GM10248 (cell line): ENCODE measurements around the gene JAKMIP1.

Experiments used
- CTCF ChIA-PET: fragments of 300-600 bp; sonication (Branson Sonifier 250); formaldehyde crosslinking; extraction: SDS; loops from one replicate; lab custom pipeline; 2021; ENCODE audit warnings: antibody characterized with exemption; lab: Yijun Ruan, JAX
- POLR2A ChIA-PET: fragments of 350-650 bp; sonication (Branson Sonifier 250); formaldehyde crosslinking; extraction: SDS; loops from one replicate; lab custom pipeline; 2020; ENCODE audit warnings: antibody characterized with exemption; lab: Yijun Ruan, JAX
- DNase-seq: peaks from one replicate; pipeline ENCODE4 v3.0.0; 2012; ENCODE audit errors: extremely low spot score
- CTCF ChIP-seq: IDR thresholded peaks from 2 replicates; pipeline ENCODE4 v1.5.1; 2012; ENCODE audit warnings: mild to moderate bottlenecking, low read depth; ENCODE audit errors: extremely low read depth, missing control alignments, control extremely low read depth

Gene JAKMIP1

GRCh38 chr4:6111354-6111960 lies 88.9 kb downstream of the JAKMIP1 start:
- no peak for TF ChIP-seq CTCF
- DNase-seq, result no peak
- ChIA-PET POLR2A (no interaction called here), CTCF (interaction anchor here (0.9 to 1.9 kb wide), 8 partner anchors 9 to 139 kb away, joined by 3 to 5 read pairs (median 4); no protein-coding TSS in a partner anchor)

GRCh38 chr4:6110681-6111353 lies 89.5 kb downstream of the JAKMIP1 start:
- no peak for DNase-seq
- POLR2A ChIA-PET, result no interaction called here
- TF ChIP-seq CTCF, result no peak
- CTCF ChIA-PET, result interaction anchor here (0.9 to 1.5 kb wide), 6 partner anchors 10 to 140 kb away, joined by 3 to 5 read pairs (median 3); no protein-coding TSS in a partner anchor

GRCh38 chr4:6109842-6110560 lies 90.3 kb downstream of the JAKMIP1 start:
- POLR2A ChIA-PET, result no interaction called here
- TF ChIP-seq CTCF, result peak; percentile 5
- CTCF ChIA-PET, result interaction anchor here (1.2 to 1.3 kb wide), 2 partner anchors 20 to 42 kb away, joined by 3 read pairs; no protein-coding TSS in a partner anchor
- no peak for DNase-seq

- no peak for TF ChIP-seq CTCF
- CTCF ChIA-PET, result interaction anchor here (1.0 to 1.1 kb wide), 2 partner anchors 24 to 220 kb away, joined by 3 read pairs; no protein-coding TSS in a partner anchor
- POLR2A ChIA-PET, result no interaction called here
Measured at GRCh38 chr4:6107886-6108285, 92.5 kb downstream of the JAKMIP1 start.

GRCh38 chr4:6107114-6107791 lies 93.1 kb downstream of the JAKMIP1 start:
- ChIA-PET CTCF (interaction anchor here (1.0 to 1.1 kb wide), 2 partner anchors 25 to 220 kb away, joined by 3 read pairs; no protein-coding TSS in a partner anchor), POLR2A (interaction anchor here (0.6 kb wide), 1 partner anchor 25 kb away, joined by 6 read pairs; no protein-coding TSS in a partner anchor)
- TF ChIP-seq CTCF, result no peak
- DNase-seq, result no peak

More at GRCh38 chr4:6107886-6108285, 92.5 kb downstream of the JAKMIP1 start:
- DNase-seq, result no peak
